GM19467 (cell line): ENCODE data around the gene BTBD18.
"Not testable (repeated sequence)": the region's sequence is repeated elsewhere in the genome, so short reads cannot be mapped to it uniquely, and the experiment has no call there.

Experiments used
- ATAC-seq: cut with Tn5 transposase; IDR thresholded peaks from one replicate; pipeline ENCODE4 v1.9.1; 2021; ENCODE audit warnings: mild to moderate bottlenecking, moderate library complexity; ENCODE audit not compliant: unreplicated experiment

BTBD18 gene

DNA sequence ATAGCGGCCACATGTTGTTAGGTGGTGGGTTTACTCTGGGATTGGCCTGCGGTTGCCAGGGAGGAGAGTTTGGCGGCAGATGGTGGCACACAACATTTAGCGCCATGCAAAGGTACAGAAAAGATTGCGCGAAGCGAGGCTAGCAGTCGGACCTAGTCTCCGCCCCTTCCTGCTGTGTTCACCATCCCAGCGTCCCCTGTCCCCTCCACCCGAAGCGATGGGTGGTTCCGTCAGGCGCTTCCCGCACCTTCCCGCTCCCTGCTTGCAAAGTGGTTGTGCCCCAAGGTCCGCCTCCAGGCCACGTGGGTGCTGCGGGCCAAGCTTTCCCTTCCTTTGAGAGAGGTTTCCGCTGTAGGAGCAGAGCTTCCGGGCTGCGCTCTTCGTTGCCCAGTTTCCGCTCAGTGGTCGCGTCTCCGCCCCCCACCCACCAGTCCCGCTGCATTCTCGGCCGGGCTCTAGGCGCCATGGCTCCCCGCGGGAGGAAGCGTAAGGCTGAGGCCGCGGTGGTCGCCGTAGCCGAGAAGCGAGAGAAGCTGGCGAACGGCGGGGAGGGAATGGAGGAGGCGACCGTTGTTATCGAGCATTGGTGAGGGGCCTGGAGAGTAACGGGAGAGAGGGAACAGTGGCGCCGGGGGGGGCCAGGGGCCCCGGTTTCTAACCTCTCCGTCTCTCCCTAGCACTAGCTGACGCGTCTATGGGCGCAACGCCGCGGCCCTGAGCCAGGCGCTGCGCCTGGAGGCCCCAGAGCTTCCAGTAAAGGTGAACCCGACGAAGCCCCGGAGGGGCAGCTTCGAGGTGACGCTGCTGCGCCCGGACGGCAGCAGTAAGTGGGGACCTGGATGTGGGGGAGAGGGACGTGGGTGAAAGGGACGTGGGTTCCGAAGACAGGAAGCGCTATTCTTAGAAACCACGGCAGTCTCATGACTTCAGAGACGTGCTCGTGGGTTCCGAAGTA is 10.2 kb downstream of the BTBD18 start, which contains the start of gene SELENOH:
Gene SELENOH (plus strand): TSS at position 360 of the 955 bp plus-strand sequence. CDS start 105 bp downstream, at position 465.
- peak; percentile 90 for ATAC-seq

DNA sequence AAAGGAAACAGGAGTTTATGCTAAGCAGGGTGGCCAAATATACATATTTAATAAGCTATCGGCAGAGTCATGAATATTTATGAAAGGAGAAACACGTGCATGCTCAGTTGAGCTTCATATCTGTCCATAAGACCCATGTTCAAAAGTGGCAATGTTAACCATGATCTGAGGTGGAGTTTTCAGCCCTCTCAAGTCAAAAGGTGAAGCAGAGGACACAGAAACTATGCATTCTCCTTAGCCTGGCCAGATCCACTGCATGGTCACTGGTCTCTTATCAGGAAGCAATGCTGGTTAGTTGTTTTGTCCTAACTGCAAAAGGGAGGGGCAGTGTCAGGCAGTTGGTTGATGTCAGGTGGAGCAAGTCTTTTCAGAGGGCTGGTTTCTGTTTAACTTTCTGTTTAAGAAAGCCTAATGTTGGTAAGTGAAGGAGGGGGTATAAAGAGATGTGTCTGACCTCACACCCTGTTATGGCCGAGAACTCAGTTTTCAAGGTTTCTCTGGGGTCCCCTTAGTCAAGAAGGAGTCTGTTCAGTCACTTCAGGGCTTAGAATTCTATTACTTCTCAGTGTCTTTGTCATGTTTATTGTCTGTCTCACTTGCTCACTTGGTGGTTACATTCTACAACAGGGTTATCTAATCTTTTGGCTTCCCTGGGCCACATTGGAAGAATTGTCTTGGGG is 15.9 kb downstream of the BTBD18 start:
- ATAC-seq: no peak

DNA sequence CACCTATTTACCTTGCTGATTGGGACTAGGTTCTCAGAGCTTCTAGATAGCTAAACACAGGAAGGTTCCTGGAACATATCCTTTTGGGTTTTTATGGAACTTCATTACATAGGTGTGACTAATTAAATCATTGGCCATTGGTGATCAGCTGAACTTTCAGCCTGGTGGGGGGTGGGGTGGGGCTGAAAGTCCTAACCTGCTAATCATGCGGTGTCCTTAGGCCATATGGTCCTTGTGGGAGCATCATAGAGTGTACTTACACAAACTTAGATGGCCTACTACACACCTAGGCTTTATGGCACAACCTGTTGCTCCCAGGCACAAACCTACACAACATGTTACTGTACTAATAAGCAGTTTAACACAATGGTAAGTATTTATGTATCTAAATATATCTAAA is 19.0 kb downstream of the BTBD18 start:
- ATAC-seq: no peak

DNA sequence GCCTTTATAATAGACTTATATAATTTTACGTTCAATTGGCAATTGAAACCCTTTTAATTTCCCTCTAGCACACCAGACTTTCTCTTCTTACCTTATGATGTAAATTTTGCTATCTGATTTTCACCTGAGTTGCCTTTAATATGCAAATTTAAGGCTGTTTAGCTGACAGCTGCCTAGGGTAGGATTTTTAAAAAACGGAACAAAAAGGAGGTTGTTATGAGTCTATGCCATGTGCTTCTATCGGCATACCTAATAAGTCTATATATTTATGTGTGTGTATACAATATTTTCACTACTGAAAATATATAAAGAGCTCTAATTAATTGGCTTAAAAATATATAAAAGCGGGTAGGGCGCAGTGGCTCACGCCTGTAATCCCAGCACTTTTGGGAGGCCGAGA is 22.1 kb downstream of the BTBD18 start:
- no peak for ATAC-seq

DNA sequence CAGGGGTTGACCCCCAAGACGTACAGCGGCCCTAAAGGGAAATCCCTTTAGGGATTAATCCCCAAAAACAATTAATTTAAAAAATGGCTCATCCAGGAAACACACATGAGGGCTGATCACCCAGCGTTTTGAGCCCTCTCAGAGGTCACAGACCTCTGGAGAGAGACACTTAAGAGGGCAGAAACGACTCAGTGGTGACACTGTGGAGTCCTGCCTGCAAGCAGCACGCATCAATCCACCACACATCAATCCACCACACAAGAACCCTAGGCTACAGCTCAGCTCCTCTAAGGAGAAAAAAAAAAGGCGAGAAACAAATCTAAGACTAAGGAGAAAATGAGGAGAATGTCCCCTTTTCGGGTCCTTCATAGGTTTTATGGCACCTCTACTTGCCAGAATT is 22.8 kb downstream of the BTBD18 start:
- ATAC-seq: no peak

- no peak for ATAC-seq
Observed at GRCh38 chr11:57727185-57727584, 24.4 kb downstream of the BTBD18 start.

GRCh38 chr11:57716726-57717125 is 34.9 kb downstream of the BTBD18 start:
- not testable (repeated sequence) for ATAC-seq

GRCh38 chr11:57713835-57714234 is 37.8 kb downstream of the BTBD18 start:
- no peak for ATAC-seq

- ATAC-seq: peak; percentile 96
Observed at GRCh38 chr11:57712256-57713150, 39.1 kb downstream of the BTBD18 start, which contains the start of gene TMX2. TMX2 (plus strand) TSS chr11:57712593; CDS start chr11:57712619, 26 bp downstream.

- peak; percentile 39 for ATAC-seq
Observed at GRCh38 chr11:57711414-57712255, 40.0 kb downstream of the BTBD18 start, which contains the start of gene MED19. MED19 (minus strand) TSS chr11:57712215; CDS start chr11:57712179, 36 bp downstream.

DNA sequence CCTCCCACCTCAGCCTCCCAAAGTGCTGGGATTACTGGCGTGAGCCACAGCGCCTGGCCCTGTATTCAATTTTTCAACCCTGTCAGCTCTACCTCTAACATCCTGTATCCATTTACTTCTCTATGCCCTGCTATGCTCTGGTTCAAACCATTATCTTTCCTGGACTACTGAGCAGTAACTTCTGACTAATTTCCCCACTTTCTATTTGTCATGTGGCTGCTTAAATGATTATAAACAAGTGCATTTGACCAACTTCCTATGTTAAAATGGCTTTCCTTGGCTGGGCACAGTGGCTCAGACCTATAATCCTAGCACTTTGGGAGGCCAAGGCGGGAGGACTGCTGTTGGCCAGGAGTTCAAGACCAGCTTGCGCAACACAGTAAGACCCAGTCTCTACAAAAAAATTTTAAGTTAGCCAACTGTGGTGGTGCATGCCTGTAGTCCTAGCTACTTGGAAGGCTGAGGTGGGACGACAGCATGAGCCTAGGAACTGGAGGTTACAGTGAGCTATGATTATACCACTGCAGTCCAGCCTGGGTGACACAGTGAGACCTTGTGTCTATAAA is 41.7 kb downstream of the BTBD18 start:
- ATAC-seq: no peak

DNA sequence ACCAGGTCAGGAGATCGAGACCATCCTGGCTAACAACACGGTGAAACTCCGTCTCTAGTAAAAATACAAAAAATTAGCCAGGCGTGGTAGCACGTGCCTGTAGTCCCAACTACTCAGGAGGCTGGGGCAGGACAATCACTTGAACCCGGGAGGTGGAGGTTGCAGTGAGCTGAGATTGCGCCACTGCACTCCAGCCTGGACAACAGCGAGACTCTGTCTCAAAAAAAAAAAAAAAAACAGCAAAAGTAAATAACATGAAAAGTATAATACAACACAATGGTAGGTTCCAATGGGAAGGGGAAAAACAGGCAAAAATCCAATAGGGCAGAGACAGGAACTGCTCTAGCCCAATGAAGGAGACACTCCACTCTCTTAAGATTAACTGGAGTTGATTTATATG is 46.2 kb downstream of the BTBD18 start:
- not testable (repeated sequence) for ATAC-seq

GRCh38 chr11:57704932-57705331 is 46.7 kb downstream of the BTBD18 start:
- no peak for ATAC-seq

- no peak for ATAC-seq
Observed at GRCh38 chr11:57703341-57703740, 48.3 kb downstream of the BTBD18 start.

GRCh38 chr11:57700425-57700824 is 51.2 kb downstream of the BTBD18 start:
- ATAC-seq: no peak

GRCh38 chr11:57699813-57700212 is 51.8 kb downstream of the BTBD18 start:
- ATAC-seq: no peak

DNA sequence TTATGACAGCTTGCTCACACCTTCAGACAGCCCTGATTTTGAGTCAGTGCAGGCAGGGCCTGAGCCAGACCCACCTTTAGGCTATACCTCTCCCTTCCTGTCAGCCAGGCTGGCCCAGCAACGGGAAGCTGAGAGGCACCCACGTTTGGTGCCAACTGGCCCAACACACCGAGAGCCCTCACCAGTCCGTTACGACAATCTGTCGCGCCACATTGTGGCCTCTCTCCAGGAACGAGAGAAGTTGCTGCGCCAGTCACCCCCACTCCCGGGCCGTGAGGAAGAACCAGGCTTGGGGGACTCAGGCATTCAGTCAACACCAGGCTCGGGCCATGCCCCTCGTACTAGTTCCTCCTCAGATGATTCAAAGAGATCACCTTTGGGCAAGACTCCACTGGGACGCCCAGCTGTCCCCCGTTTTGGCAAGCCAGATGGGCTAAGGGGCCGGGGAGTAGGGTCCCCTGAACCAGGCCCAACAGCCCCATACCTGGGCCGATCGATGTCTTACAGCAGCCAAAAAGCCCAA is 52.7 kb downstream of the BTBD18 start:
- ATAC-seq: no peak
